Neural cell (in vitro differentiated cells): ENCODE results near the gene LDB1. TPM values are rescaled to one million over a fixed set of nuclear protein-coding genes. Genes with fewer than 3 reads are reported as not detected.

ENCODE experiments used
- H2AFZ ChIP-seq: fragments of 200-600, 300-800 bp; sonication (generic), shearing (Covaris generic); 2 replicates; pipeline ENCODE4 v1.6.0; 2014; ENCODE audit warnings: low read depth, mild to moderate bottlenecking, antibody characterized with exemption, low read length, moderate library complexity
- H3F3A ChIP-seq: fragments of 200-600 bp; shearing (Covaris generic); 2 replicates; pipeline ENCODE4 v1.6.1; 2016; ENCODE audit warnings: mild to moderate bottlenecking, moderate library complexity, mixed read lengths, antibody characterized with exemption, low read length; ENCODE audit not compliant: insufficient read depth, poor library complexity, severe bottlenecking
- H3K27ac ChIP-seq: fragments of 200-600, 300-800 bp; sonication (generic), shearing (Covaris generic); 2 replicates; pipeline ENCODE4 v1.5.1; 2014; ENCODE audit warnings: mild to moderate bottlenecking, low read length, moderate library complexity
- H3K27me3 ChIP-seq: fragments of 300-800, 200-600 bp; sonication (generic), shearing (Covaris generic); 2 replicates; pipeline ENCODE4 v1.6.0; 2014; ENCODE audit warnings: mild to moderate bottlenecking, low read depth, low read length, moderate library complexity; ENCODE audit not compliant: insufficient read depth
- H3K36me3 ChIP-seq: fragments of 300-800, 200-600 bp; sonication (generic), shearing (Covaris generic); 2 replicates; pipeline ENCODE4 v1.5.1; 2014; ENCODE audit warnings: mild to moderate bottlenecking, antibody characterized with exemption, low read length, moderate library complexity; ENCODE audit not compliant: insufficient read depth
- H3K4me2 ChIP-seq: fragments of 300-800, 200-600 bp; sonication (generic), shearing (Covaris generic); 2 replicates; pipeline ENCODE4 v1.6.0; 2014; ENCODE audit warnings: mild to moderate bottlenecking, low read length
- H3K4me3 ChIP-seq: fragments of 300-800, 200-600 bp; sonication (generic), shearing (Covaris generic); 2 replicates; pipeline ENCODE4 v1.5.1; 2014; ENCODE audit warnings: mild to moderate bottlenecking, low read length, moderate library complexity
- H3K79me2 ChIP-seq: fragments of 200-600 bp; shearing (Covaris generic); replicated peaks from 2 replicates; pipeline ENCODE4 v1.6.0; 2014; ENCODE audit warnings: mild to moderate bottlenecking, low read length, moderate library complexity; ENCODE audit not compliant: insufficient read depth
- H3K9ac ChIP-seq: fragments of 300-800, 200-600 bp; sonication (generic), shearing (Covaris generic); 2 replicates; pipeline ENCODE4 v1.6.1; 2016; ENCODE audit warnings: mild to moderate bottlenecking, low read length, mixed read lengths
- H3K9me2 ChIP-seq: fragments of 200-600 bp; shearing (Covaris generic); 2 replicates; pipeline ENCODE4 v1.6.1; 2016; ENCODE audit warnings: mild to moderate bottlenecking, low read length, mixed read lengths; ENCODE audit not compliant: insufficient read depth
- H3K9me3 ChIP-seq: fragments of 200-600, 300-800 bp; sonication (generic), shearing (Covaris generic); 2 replicates; pipeline ENCODE4 v1.6.1; 2016; ENCODE audit warnings: mild to moderate bottlenecking, mixed run types, low read length, moderate library complexity, mixed read lengths
- H4K20me1 ChIP-seq: fragments of 200-600 bp; shearing (Covaris generic); 2 replicates; pipeline ENCODE4 v1.6.1; 2016; ENCODE audit warnings: mild to moderate bottlenecking, mixed run types; ENCODE audit not compliant: insufficient read depth
- EP300 ChIP-seq: fragments of 450-650 bp; conservative IDR thresholded peaks from 2 replicates; pipeline ENCODE4 v1.6.1; 2014; ENCODE audit warnings: antibody characterized with exemption, mild to moderate bottlenecking, moderate library complexity; ENCODE audit not compliant: poor library complexity, severe bottlenecking
- EZH2 ChIP-seq: fragments of 200-600, 300-800 bp; shearing (Covaris generic), sonication (generic); IDR thresholded peaks from 2 replicates; pipeline ENCODE4 v1.6.1; 2014; ENCODE audit warnings: antibody characterized with exemption, low read length, borderline replicate concordance, mild to moderate bottlenecking; ENCODE audit not compliant: insufficient read depth, poor library complexity, severe bottlenecking
- MXI1 ChIP-seq: fragments of 450-650 bp; conservative IDR thresholded peaks from 2 replicates; pipeline ENCODE4 v1.6.1; 2014; ENCODE audit warnings: antibody characterized with exemption, mild to moderate bottlenecking; ENCODE audit not compliant: poor library complexity, severe bottlenecking
- POLR2AphosphoS5 ChIP-seq: IDR thresholded peaks from 2 replicates; pipeline ENCODE4 v1.6.1; 2012
- RAD21 ChIP-seq: fragments of 450-650 bp; conservative IDR thresholded peaks from 2 replicates; pipeline ENCODE4 v1.6.1; 2014; ENCODE audit warnings: antibody characterized with exemption, mild to moderate bottlenecking, moderate library complexity
- SMC3 ChIP-seq: fragments of 450-650 bp; conservative IDR thresholded peaks from 2 replicates; pipeline ENCODE4 v1.6.1; 2014; ENCODE audit warnings: antibody characterized with exemption, mild to moderate bottlenecking, moderate library complexity; ENCODE audit not compliant: poor library complexity
- TAF1 ChIP-seq: IDR thresholded peaks from 2 replicates; pipeline ENCODE4 v1.6.1; 2012; ENCODE audit warnings: low read depth
- polyA plus RNA-seq: library from polyadenylated mRNA; depleted of rRNA; stranded (reverse); fragments of >200 nt; gene quantifications from 2 replicates; pipeline ENCODE4 v1.2.3, GENCODE V29; 2014
- TF ChIP-seq, protein P1 (sequence below): IDR thresholded peaks from 2 replicates; pipeline ENCODE4 v1.6.1; 2012; ENCODE audit warnings: borderline replicate concordance
- TF ChIP-seq, protein P2 (sequence below): fragments of 450-650 bp; IDR thresholded peaks from 2 replicates; pipeline ENCODE4 v1.5.1; 2014; ENCODE audit warnings: antibody characterized with exemption, mild to moderate bottlenecking, moderate library complexity; ENCODE audit not compliant: poor library complexity, severe bottlenecking

LDB1 gene
- polyA plus RNA-seq, 1 donor from 2014 or later, result 107 TPM

DNA sequence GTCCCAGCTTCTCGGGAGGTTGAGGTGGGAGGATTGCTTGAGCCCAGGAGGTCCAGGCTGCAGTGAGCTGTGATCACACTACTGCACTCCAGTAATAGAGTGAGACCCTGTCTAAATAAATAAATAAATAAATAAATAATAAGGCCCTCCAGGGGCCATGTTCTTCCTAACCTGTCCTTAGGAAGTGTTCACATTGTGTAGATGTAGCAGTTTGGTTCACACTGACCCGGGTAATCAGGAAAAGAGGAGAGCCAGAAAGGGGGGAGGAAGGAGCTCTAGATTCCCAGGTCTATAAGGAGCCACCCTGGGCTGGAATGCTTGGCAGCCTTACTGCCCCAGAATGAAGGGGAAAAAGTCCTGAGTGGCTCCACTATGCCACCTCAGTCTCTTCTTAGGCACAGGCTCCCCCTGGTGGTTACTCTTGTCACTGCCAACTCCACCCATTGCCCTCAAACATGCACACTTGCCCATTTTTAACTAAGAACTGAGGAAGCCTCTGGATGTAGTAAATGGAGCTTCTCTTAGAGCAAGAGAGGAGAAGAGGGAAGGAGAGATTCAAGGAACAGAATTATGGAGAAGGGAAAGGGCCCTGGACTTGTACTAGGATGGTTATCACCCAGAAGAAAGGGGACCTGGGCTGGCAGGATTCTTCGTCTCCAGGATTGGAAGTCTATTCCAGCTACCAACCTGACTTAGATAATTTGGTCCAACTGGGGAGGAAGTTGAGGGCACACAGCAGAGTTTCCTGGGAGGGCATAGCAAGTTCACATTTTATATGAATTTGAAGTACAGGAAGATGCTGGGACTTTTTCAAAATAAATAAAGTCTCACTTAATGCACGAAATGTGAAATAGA lies 47.3 kb downstream of the LDB1 start:
- Histone ChIP-seq H3K9ac (no peak overlapping the region), H2AFZ (no peak overlapping the region), H3K27ac (no peak overlapping the region), H3K27me3 (no peaks in the 10 kb centered on the region), H4K20me1 (no peaks in the 10 kb centered on the region), H3K9me2 (no peaks in the 10 kb centered on the region), H3K4me2 (no peak overlapping the region), H3K79me2 (no peaks in the 10 kb centered on the region), H3K9me3 (no peaks in the 10 kb centered on the region), H3K4me3 (no peak overlapping the region), H3K36me3 (no peaks in the 10 kb centered on the region), H3F3A (no peaks in the 10 kb centered on the region)
- no peak for TF ChIP-seq EP300
- no peak for TF ChIP-seq MXI1
- peak; percentile 78 for TF ChIP-seq RAD21
- no peak for TF ChIP-seq EZH2
- TF ChIP-seq, protein P1, sequence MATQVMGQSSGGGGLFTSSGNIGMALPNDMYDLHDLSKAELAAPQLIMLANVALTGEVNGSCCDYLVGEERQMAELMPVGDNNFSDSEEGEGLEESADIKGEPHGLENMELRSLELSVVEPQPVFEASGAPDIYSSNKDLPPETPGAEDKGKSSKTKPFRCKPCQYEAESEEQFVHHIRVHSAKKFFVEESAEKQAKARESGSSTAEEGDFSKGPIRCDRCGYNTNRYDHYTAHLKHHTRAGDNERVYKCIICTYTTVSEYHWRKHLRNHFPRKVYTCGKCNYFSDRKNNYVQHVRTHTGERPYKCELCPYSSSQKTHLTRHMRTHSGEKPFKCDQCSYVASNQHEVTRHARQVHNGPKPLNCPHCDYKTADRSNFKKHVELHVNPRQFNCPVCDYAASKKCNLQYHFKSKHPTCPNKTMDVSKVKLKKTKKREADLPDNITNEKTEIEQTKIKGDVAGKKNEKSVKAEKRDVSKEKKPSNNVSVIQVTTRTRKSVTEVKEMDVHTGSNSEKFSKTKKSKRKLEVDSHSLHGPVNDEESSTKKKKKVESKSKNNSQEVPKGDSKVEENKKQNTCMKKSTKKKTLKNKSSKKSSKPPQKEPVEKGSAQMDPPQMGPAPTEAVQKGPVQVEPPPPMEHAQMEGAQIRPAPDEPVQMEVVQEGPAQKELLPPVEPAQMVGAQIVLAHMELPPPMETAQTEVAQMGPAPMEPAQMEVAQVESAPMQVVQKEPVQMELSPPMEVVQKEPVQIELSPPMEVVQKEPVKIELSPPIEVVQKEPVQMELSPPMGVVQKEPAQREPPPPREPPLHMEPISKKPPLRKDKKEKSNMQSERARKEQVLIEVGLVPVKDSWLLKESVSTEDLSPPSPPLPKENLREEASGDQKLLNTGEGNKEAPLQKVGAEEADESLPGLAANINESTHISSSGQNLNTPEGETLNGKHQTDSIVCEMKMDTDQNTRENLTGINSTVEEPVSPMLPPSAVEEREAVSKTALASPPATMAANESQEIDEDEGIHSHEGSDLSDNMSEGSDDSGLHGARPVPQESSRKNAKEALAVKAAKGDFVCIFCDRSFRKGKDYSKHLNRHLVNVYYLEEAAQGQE, result no peak
- TF ChIP-seq, protein P2, sequence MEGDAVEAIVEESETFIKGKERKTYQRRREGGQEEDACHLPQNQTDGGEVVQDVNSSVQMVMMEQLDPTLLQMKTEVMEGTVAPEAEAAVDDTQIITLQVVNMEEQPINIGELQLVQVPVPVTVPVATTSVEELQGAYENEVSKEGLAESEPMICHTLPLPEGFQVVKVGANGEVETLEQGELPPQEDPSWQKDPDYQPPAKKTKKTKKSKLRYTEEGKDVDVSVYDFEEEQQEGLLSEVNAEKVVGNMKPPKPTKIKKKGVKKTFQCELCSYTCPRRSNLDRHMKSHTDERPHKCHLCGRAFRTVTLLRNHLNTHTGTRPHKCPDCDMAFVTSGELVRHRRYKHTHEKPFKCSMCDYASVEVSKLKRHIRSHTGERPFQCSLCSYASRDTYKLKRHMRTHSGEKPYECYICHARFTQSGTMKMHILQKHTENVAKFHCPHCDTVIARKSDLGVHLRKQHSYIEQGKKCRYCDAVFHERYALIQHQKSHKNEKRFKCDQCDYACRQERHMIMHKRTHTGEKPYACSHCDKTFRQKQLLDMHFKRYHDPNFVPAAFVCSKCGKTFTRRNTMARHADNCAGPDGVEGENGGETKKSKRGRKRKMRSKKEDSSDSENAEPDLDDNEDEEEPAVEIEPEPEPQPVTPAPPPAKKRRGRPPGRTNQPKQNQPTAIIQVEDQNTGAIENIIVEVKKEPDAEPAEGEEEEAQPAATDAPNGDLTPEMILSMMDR, result peak; percentile 86
- TF ChIP-seq POLR2AphosphoS5, result no peak
- peak; percentile 80 for TF ChIP-seq SMC3
- TF ChIP-seq TAF1, result no peak

DNA sequence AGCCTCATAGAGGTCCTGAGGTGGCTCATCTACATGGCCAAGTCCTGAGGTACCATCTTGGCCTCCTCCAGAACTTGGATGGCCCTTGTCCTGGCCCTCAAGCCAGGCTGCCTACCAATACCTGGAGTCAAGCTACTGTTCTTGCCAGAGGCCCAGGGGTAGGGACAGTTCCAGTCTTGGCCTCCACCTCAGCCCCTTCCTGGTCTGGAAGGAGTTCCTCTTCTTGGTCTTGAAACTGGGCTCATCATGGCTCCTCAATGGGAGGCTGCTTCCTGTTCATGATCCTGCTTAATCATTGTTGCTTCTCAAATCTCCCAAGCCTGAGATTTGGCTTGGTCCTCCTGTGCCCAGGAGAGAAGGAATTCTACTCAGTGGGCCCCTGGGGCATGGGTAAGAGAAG lies 51.1 kb downstream of the LDB1 start:
- TF ChIP-seq RAD21, result no peak
- TF ChIP-seq EZH2, result no peak
- TF ChIP-seq, protein P2, result no peak
- TF ChIP-seq TAF1, result no peak
- no peak for TF ChIP-seq POLR2AphosphoS5
- no peak for TF ChIP-seq SMC3
- TF ChIP-seq MXI1, result no peak
- TF ChIP-seq EP300, result no peak
- TF ChIP-seq, protein P1, result no peak
- Histone ChIP-seq H3K9me2 (no peaks in the 10 kb centered on the region), H3K27ac (no peak overlapping the region), H3K36me3 (no peaks in the 10 kb centered on the region), H3F3A (no peaks in the 10 kb centered on the region), H4K20me1 (no peaks in the 10 kb centered on the region), H3K9me3 (no peaks in the 10 kb centered on the region), H3K9ac (no peak overlapping the region), H3K27me3 (no peaks in the 10 kb centered on the region), H3K4me3 (no peak overlapping the region), H3K4me2 (no peak overlapping the region), H3K79me2 (no peaks in the 10 kb centered on the region), H2AFZ (no peak overlapping the region)
